SK-N-SH treated with all-trans-retinoic acid at 6 μM for 48 hours (cell line): ENCODE measurements around the gene TMEM235.

Source experiments
- ARNTL ChIP-seq: fragments of 450-650 bp; formaldehyde crosslinking; IDR thresholded peaks from 2 replicates; pipeline ENCODE4 v1.5.0; 2020; ENCODE audit warnings: low read depth, mild to moderate bottlenecking, moderate library complexity, borderline replicate concordance
- BACH2 ChIP-seq: fragments of 250-450 bp; sonication (Bioruptor Pico); IDR thresholded peaks from 2 replicates; pipeline ENCODE4 v1.9.0; 2021; ENCODE audit warnings: mild to moderate bottlenecking, borderline replicate concordance
- GLIS3 ChIP-seq: fragments of 250-450 bp; sonication (Bioruptor Pico); IDR thresholded peaks from 2 replicates; pipeline ENCODE4 v1.5.0; 2020; ENCODE audit warnings: mild to moderate bottlenecking, moderate library complexity
- PPARA ChIP-seq: fragments of 250-450 bp; sonication (Bioruptor Pico); IDR thresholded peaks from 2 replicates; pipeline ENCODE4 v1.5.0; 2020; ENCODE audit warnings: mild to moderate bottlenecking, borderline replicate concordance
- SNAI2 ChIP-seq: fragments of 250-450 bp; sonication (Bioruptor Pico); IDR thresholded peaks from 2 replicates; pipeline ENCODE4 v1.5.0; 2020; ENCODE audit warnings: mild to moderate bottlenecking, moderate library complexity
- TCF4 ChIP-seq: fragments of 250-450 bp; sonication (Bioruptor Pico); IDR thresholded peaks from 2 replicates; pipeline ENCODE4 v1.8.0; 2021; ENCODE audit warnings: mild to moderate bottlenecking, moderate library complexity, borderline replicate concordance
- ZNF70 ChIP-seq: fragments of 450-650 bp; formaldehyde crosslinking; IDR thresholded peaks from 2 replicates; pipeline ENCODE4 v1.5.0; 2020; ENCODE audit warnings: mild to moderate bottlenecking, moderate library complexity
- TF ChIP-seq, protein P1 (sequence below): fragments of 250-450 bp; sonication (Bioruptor Pico); IDR thresholded peaks from 2 replicates; pipeline ENCODE4 v1.8.0; 2020; ENCODE audit warnings: mild to moderate bottlenecking, moderate library complexity, borderline replicate concordance
- TF ChIP-seq, protein P2 (sequence below): fragments of 250-450 bp; sonication (Bioruptor Pico); IDR thresholded peaks from 2 replicates; pipeline ENCODE4 v1.8.0; 2021; ENCODE audit warnings: low read depth, mild to moderate bottlenecking, moderate library complexity, borderline replicate concordance
- TF ChIP-seq, protein P3 (sequence below): fragments of 250-450 bp; sonication (Bioruptor Pico); IDR thresholded peaks from 2 replicates; pipeline ENCODE4 v1.5.1; 2020; ENCODE audit warnings: low read depth, mild to moderate bottlenecking, moderate library complexity

DNA sequence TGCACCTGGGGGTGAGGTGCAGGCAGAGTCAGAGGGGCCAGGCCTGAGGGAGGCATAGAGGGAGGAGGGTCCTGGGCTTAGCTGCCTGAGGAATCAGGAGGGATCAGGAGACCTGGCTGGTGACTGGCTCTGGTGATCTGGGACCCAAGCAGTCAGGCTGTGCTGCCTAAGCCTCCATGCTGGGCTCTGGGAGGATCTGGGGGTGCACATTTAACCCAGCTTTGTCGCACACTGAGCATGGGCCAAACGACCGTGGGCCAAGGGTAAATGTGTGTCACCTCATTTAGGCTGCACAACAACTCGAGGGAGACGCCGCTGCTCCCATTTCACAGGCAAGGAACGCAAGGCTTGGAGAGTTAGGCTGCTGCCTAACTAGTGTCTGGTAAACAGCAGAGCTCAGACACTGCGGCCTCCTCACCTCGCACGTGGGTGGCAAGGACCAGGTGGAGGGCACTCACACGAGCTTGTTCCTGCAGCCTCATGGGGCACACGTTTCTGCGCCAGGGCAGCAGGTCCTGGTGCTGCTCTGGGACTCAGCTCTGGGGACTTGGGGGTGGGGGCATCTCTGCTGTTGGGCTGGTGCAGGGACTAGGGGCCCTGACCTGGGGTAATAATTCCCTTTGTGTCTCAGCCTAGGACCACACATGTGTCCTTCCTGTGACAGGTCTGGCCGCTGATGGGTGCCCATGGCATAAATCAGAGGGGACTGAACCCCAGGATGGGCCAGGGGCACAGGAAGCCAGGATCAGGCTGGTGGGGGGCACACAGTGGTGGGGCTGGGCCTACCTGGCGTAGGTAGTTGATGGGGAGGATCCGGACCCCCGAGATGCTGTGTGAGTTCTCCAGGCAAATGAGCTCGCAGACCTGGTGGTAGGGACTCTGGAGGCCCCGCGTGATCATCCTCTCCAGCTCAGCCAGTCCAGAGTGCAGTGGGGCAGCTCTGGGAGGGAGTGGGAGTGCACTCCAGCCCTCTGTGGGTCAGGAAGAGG is 18.7 kb downstream of the TMEM235 start:
- TF ChIP-seq ARNTL (CRISPR knock-in tag) (no peak), ZNF70 (CRISPR knock-in tag) (no peak), GLIS3 (no peak), TCF4 (CRISPR knock-in tag) (no peak), BACH2 (no peak), PPARA (CRISPR knock-in tag) (no peak), SNAI2 (CRISPR knock-in tag) (no peak)
- TF ChIP-seq, protein P1, sequence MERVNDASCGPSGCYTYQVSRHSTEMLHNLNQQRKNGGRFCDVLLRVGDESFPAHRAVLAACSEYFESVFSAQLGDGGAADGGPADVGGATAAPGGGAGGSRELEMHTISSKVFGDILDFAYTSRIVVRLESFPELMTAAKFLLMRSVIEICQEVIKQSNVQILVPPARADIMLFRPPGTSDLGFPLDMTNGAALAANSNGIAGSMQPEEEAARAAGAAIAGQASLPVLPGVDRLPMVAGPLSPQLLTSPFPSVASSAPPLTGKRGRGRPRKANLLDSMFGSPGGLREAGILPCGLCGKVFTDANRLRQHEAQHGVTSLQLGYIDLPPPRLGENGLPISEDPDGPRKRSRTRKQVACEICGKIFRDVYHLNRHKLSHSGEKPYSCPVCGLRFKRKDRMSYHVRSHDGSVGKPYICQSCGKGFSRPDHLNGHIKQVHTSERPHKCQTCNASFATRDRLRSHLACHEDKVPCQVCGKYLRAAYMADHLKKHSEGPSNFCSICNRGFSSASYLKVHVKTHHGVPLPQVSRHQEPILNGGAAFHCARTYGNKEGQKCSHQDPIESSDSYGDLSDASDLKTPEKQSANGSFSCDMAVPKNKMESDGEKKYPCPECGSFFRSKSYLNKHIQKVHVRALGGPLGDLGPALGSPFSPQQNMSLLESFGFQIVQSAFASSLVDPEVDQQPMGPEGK (CRISPR knock-in tag) = no peak
- TF ChIP-seq, protein P2, sequence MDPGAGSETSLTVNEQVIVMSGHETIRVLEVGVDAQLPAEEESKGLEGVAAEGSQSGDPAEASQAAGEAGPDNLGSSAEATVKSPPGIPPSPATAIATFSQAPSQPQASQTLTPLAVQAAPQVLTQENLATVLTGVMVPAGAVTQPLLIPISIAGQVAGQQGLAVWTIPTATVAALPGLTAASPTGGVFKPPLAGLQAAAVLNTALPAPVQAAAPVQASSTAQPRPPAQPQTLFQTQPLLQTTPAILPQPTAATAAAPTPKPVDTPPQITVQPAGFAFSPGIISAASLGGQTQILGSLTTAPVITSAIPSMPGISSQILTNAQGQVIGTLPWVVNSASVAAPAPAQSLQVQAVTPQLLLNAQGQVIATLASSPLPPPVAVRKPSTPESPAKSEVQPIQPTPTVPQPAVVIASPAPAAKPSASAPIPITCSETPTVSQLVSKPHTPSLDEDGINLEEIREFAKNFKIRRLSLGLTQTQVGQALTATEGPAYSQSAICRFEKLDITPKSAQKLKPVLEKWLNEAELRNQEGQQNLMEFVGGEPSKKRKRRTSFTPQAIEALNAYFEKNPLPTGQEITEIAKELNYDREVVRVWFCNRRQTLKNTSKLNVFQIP (CRISPR knock-in tag) = no peak
- TF ChIP-seq, protein P3, sequence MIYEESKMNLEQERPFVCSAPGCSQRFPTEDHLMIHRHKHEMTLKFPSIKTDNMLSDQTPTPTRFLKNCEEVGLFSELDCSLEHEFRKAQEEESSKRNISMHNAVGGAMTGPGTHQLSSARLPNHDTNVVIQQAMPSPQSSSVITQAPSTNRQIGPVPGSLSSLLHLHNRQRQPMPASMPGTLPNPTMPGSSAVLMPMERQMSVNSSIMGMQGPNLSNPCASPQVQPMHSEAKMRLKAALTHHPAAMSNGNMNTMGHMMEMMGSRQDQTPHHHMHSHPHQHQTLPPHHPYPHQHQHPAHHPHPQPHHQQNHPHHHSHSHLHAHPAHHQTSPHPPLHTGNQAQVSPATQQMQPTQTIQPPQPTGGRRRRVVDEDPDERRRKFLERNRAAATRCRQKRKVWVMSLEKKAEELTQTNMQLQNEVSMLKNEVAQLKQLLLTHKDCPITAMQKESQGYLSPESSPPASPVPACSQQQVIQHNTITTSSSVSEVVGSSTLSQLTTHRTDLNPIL = no peak
